GM19395 (cell line): Measurements from ENCODE around the gene SLC17A2.

Source experiments
- ATAC-seq: cut with Tn5 transposase; IDR thresholded peaks from one replicate; pipeline ENCODE4 v1.9.1; 2021; ENCODE audit warnings: mild to moderate bottlenecking, moderate library complexity; ENCODE audit not compliant: unreplicated experiment

SLC17A2 gene

GRCh38 chr6:25921525-25922203 lies 8.8 kb downstream of the SLC17A2 start:
- no peak for ATAC-seq

DNA sequence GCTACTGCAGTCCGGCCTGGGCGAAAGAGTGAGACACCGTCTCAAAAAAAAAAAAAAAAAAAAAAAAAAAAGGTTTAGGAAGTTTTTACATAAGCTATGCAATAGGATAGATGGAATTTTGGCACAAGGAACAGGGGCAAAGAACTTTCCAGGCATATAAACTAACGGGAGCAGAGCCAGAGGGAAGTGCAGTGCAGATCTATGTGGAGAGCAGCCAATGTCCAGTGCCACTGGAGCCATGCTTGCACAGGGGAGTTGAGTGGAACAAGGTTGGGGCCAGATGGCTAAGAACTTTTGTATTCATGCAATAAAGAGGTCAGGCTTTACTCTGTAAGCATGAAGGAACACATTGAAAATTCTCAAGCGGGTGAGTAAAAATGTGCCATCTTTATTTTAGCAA lies 10.8 kb downstream of the SLC17A2 start:
- no peak for ATAC-seq

DNA sequence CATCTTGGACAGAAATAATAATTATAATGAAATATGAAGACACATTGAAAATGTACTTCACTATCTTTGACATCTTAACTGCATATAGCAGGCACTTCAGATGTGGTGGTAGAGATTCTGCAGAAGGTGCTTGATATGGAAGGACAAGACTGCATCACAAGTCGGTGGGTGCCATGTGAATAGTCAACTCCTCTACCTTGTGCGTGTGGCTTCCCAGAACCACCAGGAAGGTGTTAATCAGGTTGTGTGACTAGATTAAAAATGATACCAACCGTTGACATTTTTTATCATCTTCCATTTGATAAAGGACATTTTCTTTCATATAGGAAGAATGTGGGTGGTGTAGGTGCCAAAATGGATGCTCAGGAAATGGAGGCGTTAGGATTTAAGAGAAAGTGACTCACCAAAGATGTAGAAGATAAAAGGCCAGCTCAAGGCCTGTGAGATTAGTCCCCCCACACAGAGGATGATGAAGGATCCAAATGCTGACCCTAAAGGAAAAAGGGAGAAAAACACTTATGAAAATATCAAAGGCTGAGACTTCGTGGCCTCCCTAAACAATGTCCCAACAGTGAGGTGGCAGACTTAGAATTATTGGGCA lies 12.3 kb downstream of the SLC17A2 start:
- ATAC-seq = no peak

GRCh38 chr6:25916789-25917490 lies 13.6 kb downstream of the SLC17A2 start:
- no peak for ATAC-seq

GRCh38 chr6:25916330-25916729 lies 14.2 kb downstream of the SLC17A2 start:
- no peak for ATAC-seq

- no peak for ATAC-seq
These were observed 16.8 kb downstream of the SLC17A2 start for GRCh38 chr6:25913741-25914140.

DNA sequence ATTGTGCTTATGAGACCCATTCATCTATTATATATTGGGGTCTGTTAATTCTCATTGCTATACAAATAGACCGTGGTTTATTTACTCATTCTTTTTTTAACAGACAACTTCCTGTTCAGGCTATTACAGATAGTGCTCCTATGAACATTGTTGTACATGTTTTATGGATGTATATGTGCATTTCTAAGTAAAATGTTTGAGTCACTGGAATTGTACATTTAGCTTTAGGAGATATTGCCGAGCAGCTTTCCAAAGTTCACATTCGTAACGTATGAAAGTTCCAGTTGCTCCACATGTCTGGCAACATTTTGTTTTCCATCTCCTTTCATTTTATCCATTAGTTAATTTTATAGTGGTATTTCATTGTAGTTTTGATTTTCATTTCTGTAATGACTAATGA lies 19.1 kb downstream of the SLC17A2 start:
- no peak for ATAC-seq

DNA sequence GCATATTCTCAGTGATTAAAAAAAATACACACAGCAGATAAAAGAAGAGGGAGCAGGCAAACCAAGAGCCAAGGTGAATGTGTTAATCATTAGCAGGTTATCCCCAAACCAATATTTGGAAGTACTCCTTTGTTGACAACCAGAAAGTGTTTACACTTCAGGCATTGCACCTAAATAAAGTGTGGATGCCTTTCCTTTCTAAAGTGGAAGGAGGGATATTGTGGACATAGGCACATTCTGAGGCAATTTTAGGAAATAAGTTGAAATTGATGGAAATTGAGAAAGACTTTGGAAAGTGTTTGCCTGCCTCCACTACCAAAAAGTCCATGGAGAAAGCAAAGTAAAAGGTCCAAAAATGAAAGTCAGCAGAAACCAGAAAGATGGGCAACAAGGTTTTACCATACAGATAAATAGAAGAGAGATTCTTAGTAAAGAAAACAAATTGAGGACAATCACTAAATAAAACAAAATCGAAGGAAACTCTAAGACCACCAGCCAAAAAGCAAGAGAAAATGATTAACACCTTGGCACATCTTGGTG lies 22.9 kb downstream of the SLC17A2 start:
- ATAC-seq = no peak

- ATAC-seq = no peak
These were observed 26.9 kb downstream of the SLC17A2 start for GRCh38 chr6:25903467-25904099.

DNA sequence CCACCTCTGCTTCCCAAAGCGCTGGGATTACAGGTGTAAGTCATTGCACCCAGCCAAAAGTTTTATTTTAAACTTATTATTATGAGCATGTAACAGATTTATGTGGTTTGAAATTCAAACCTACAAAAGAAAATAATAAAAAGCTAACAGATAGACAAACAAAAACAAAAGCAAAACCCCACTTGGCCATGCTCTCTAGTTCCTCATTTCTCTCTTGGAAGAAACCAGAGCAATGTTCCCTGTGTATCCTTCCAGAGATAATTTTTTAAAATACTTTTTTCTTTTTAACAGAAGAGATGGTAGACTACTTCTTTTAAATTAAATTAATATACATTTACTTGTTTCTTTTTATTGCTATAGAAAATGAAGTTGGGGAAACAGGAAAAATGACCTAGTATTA lies 28.4 kb downstream of the SLC17A2 start:
- ATAC-seq = no peak

DNA sequence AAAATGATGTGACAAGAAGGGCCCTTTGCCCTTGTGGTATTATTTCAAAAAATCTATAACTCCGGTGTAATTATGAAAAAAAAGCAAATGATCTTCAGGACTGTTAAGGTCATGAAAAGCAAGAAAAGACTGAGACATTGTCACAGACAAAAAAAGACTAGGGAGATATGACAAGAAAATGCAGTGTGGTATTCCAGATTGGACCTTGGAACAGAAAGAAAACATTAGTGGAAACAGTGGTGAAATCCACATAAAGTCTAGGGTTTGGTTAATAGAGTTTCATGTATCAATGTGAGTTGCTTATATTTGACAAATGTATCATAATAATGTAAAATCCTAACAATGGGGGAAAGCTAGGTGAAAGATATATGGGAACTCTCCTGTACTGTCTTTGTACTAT lies 29.6 kb downstream of the SLC17A2 start:
- ATAC-seq = no peak

- ATAC-seq = no peak
These were observed 30.7 kb downstream of the SLC17A2 start for GRCh38 chr6:25899580-25900408.

- ATAC-seq = no peak
These were observed 31.4 kb downstream of the SLC17A2 start for GRCh38 chr6:25899123-25899522.

GRCh38 chr6:25898289-25898977 lies 32.1 kb downstream of the SLC17A2 start:
- no peak for ATAC-seq

DNA sequence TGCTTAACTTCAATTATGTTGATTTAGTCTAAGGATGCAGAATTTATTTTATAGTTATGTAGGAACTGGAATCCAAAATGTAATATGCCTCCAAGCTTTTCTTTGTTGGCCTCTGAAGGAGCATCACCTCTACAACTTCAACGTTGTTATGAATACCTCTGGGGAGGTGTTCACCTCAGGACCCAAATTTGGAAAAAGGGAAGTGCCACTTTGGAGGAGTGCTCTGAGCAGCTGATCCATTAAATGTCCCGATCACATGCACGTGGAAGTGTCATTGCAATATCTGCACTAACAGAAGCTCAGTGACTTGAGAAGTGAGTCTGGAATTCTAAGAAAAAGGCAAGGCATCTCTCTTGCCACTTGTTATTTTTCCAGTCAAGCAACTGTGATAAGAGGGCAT lies 34.2 kb downstream of the SLC17A2 start:
- no peak for ATAC-seq

DNA sequence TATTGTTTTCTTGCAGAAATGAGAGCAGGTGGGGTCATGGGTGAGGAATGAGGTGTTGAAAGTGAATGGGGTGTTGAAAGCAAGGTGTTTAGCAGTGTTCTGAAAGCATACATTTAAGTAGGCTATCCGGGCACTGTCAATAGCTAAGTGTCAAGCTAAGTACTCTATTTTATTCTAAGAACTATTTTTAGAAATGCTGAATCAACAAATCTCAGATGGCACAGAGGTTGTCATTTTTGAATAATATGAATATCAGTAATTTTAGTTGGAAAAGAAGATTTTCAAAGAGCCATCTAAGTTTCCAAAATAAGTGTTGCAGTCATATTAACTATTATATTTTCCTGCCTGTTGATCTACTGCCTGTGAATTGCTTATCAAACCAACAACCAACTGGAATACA lies 34.7 kb downstream of the SLC17A2 start:
- no peak for ATAC-seq

DNA sequence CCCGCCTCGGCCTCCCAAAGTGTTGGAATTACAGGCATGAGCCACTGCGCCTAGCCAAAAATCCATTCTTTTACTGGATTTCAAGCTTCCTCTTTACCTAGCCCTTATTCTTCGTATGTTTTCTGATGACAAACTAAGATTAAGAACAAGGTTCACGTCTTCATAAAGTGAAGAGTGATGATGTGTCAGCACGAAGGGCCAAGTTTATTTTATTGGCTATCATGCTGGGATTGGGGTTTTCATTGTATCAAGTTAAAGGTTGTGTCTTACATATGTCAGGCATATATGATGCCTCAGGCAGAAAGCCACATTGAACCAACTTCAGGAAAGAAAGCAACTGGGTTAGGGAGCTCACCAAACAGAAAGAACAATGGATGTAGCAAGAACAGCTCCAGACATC lies 36.7 kb downstream of the SLC17A2 start:
- ATAC-seq = no peak

GRCh38 chr6:25892877-25893276 lies 37.6 kb downstream of the SLC17A2 start:
- no peak for ATAC-seq

- ATAC-seq = no peak
These were observed 40.3 kb downstream of the SLC17A2 start for GRCh38 chr6:25889877-25890853.
